Neural cell (in vitro differentiated cells): ENCODE measurements around the gene EDA.

Experiments
- CTCF ChIP-seq: fragments of 450-650 bp; IDR thresholded peaks from 2 replicates; pipeline ENCODE4 v1.5.1; 2014; ENCODE audit warnings: antibody characterized with exemption, mild to moderate bottlenecking, moderate library complexity; ENCODE audit not compliant: poor library complexity, severe bottlenecking
- EZH2 ChIP-seq: fragments of 200-600, 300-800 bp; shearing (Covaris generic), sonication (generic); IDR thresholded peaks from 2 replicates; pipeline ENCODE4 v1.6.1; 2014; ENCODE audit warnings: antibody characterized with exemption, low read length, borderline replicate concordance, mild to moderate bottlenecking; ENCODE audit not compliant: insufficient read depth, poor library complexity, severe bottlenecking
- REST ChIP-seq: IDR thresholded peaks from 2 replicates; pipeline ENCODE4 v1.6.1; 2012; ENCODE audit warnings: borderline replicate concordance

- TF ChIP-seq EZH2 (no peak), CTCF (no peak), REST (no peak)
These were observed 228.7 kb downstream of the EDA start for GRCh38 chrX:69844636-69845035.
